ENCODE results near the gene CYP2W1.

DNA sequence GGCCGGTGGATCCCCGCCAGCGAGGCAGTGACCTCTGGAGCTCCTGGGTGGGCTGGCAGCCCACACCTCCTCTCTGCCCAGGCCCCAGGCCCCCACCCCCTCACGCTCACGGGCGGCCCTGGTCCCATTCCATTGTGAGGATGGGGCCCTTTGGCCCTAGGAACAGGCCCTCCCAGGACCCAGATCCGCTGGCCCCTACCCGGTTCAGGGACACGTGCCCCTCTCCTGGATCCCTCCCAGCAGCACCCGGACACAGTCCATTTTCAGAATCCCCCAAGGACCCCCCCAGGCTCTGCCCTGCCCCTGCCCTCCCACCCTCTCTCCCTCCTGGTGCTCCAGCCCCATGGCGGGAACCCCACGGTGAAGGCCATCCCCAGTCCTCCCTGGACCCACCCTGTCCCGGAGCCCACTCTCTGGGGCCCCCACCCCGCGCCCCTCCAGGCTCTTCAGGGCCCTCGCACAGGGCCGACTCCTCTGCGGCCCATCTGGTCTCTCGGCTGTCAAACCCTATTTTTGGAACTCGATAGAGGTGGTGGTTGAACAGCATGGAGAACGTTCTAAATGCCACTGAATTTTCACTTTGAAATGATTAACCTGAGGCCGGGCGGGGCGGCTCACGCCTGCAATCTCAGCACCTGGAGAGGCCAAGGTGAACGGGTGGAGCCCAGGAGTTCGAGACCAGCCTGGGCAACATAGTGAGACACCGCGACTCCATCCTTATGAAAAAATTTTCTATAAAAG, 36.6 kb upstream of the CYP2W1 start:
- TF ChIP-seq, protein P1, sequence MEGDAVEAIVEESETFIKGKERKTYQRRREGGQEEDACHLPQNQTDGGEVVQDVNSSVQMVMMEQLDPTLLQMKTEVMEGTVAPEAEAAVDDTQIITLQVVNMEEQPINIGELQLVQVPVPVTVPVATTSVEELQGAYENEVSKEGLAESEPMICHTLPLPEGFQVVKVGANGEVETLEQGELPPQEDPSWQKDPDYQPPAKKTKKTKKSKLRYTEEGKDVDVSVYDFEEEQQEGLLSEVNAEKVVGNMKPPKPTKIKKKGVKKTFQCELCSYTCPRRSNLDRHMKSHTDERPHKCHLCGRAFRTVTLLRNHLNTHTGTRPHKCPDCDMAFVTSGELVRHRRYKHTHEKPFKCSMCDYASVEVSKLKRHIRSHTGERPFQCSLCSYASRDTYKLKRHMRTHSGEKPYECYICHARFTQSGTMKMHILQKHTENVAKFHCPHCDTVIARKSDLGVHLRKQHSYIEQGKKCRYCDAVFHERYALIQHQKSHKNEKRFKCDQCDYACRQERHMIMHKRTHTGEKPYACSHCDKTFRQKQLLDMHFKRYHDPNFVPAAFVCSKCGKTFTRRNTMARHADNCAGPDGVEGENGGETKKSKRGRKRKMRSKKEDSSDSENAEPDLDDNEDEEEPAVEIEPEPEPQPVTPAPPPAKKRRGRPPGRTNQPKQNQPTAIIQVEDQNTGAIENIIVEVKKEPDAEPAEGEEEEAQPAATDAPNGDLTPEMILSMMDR (IDR thresholded peaks at IDR 0.05; ENCODE audit: insufficient read depth, low read length): no peak
- TF ChIP-seq GABPA (IDR thresholded peaks at IDR 0.05; ENCODE audit: low read depth) (no peak), POLR2AphosphoS5 (IDR thresholded peaks at IDR 0.05; ENCODE audit: low read depth) (no peak)
- TF ChIP-seq, protein P2, sequence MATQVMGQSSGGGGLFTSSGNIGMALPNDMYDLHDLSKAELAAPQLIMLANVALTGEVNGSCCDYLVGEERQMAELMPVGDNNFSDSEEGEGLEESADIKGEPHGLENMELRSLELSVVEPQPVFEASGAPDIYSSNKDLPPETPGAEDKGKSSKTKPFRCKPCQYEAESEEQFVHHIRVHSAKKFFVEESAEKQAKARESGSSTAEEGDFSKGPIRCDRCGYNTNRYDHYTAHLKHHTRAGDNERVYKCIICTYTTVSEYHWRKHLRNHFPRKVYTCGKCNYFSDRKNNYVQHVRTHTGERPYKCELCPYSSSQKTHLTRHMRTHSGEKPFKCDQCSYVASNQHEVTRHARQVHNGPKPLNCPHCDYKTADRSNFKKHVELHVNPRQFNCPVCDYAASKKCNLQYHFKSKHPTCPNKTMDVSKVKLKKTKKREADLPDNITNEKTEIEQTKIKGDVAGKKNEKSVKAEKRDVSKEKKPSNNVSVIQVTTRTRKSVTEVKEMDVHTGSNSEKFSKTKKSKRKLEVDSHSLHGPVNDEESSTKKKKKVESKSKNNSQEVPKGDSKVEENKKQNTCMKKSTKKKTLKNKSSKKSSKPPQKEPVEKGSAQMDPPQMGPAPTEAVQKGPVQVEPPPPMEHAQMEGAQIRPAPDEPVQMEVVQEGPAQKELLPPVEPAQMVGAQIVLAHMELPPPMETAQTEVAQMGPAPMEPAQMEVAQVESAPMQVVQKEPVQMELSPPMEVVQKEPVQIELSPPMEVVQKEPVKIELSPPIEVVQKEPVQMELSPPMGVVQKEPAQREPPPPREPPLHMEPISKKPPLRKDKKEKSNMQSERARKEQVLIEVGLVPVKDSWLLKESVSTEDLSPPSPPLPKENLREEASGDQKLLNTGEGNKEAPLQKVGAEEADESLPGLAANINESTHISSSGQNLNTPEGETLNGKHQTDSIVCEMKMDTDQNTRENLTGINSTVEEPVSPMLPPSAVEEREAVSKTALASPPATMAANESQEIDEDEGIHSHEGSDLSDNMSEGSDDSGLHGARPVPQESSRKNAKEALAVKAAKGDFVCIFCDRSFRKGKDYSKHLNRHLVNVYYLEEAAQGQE (IDR thresholded peaks at IDR 0.05; ENCODE audit: insufficient replicate concordance, low read depth): no peak
